ENCODE data around the gene ATG9B.
"Not testable (repeated sequence)": the region's sequence is repeated elsewhere in the genome, so short reads cannot be mapped to it uniquely, and the experiment has no call there.

The ATG9B gene

GRCh38 chr7:151035026-151035717 lies 10.9 kb upstream of the ATG9B start:
- no peak for DNase-seq
- CTCF ChIA-PET = no interaction called here
- H3K9me3 Mint-ChIP-seq = no peaks in the 10 kb centered on the region
- H3K4me1 Mint-ChIP-seq = peaks cover 3% of the 10 kb centered on the region
- H3K36me3 Mint-ChIP-seq = peaks cover 4% of the 10 kb centered on the region
- H3K27ac Mint-ChIP-seq = no peak overlapping the region
- H3K4me3 Mint-ChIP-seq = no peak overlapping the region
- no peaks in the 10 kb centered on the region for H3K27me3 Mint-ChIP-seq

- no peak overlapping the region for H3K27ac Mint-ChIP-seq
- H3K4me3 Mint-ChIP-seq = no peak overlapping the region
- peaks cover 4% of the 10 kb centered on the region for H3K36me3 Mint-ChIP-seq
- H3K9me3 Mint-ChIP-seq = no peaks in the 10 kb centered on the region
- no peaks in the 10 kb centered on the region for H3K27me3 Mint-ChIP-seq
- peaks cover 8% of the 10 kb centered on the region for H3K4me1 Mint-ChIP-seq
- CTCF ChIA-PET = interaction anchor here (2.2 kb wide), 1 partner anchor 16 kb away, joined by 10 read pairs; no protein-coding TSS in a partner anchor
- no peak for DNase-seq
These were observed 10.2 kb upstream of the ATG9B start for GRCh38 chr7:151034312-151035025.

GRCh38 chr7:151033864-151034249 lies 9.6 kb upstream of the ATG9B start:
- Mint-ChIP-seq H3K4me1 (peaks cover 11% of the 10 kb centered on the region), H3K36me3 (peaks cover 4% of the 10 kb centered on the region), H3K27me3 (no peaks in the 10 kb centered on the region), H3K27ac (no peak overlapping the region), H3K9me3 (no peaks in the 10 kb centered on the region), H3K4me3 (no peak overlapping the region)
- CTCF ChIA-PET = interaction anchor here (0.9 to 2.2 kb wide), 2 partner anchors 15 to 77 kb away, joined by 3 to 10 read pairs; no protein-coding TSS in a partner anchor
- no peak for DNase-seq

- Mint-ChIP-seq H3K27me3 (no peaks in the 10 kb centered on the region), H3K9me3 (no peaks in the 10 kb centered on the region)
These were observed 8.9 kb upstream of the ATG9B start for GRCh38 chr7:151032936-151033863.

GRCh38 chr7:151031011-151031410 lies 6.7 kb upstream of the ATG9B start:
- peaks cover 9% of the 10 kb centered on the region for H3K27me3 Mint-ChIP-seq
- H3K36me3 Mint-ChIP-seq = peaks cover 7% of the 10 kb centered on the region
- H3K9me3 Mint-ChIP-seq = no peaks in the 10 kb centered on the region
- H3K4me3 Mint-ChIP-seq = no peak overlapping the region
- H3K27ac Mint-ChIP-seq = no peak overlapping the region
- H3K4me1 Mint-ChIP-seq = peaks cover 26% of the 10 kb centered on the region
- no peak for DNase-seq
- CTCF ChIA-PET = no interaction called here

More at GRCh38 chr7:151032936-151033863, 8.9 kb upstream of the ATG9B start:
- no peak for DNase-seq
- peaks cover 7% of the 10 kb centered on the region for H3K36me3 Mint-ChIP-seq
- no peak overlapping the region for H3K4me3 Mint-ChIP-seq
- CTCF ChIA-PET = interaction anchor here (0.9 to 2.2 kb wide), 5 partner anchors 9 to 78 kb away, joined by 3 to 10 read pairs (median 3); no protein-coding TSS in a partner anchor
- H3K4me1 Mint-ChIP-seq = peaks cover 14% of the 10 kb centered on the region
- H3K27ac Mint-ChIP-seq = no peak overlapping the region

GRCh38 chr7:151028948-151029501 lies 4.7 kb upstream of the ATG9B start:
- H3K27me3 Mint-ChIP-seq = peaks cover 22% of the 10 kb centered on the region
- peak overlapping the region; percentile 93 for H3K4me3 Mint-ChIP-seq
- CTCF ChIA-PET = interaction anchor here (0.6 to 2.5 kb wide), 8 partner anchors 10 to 275 kb away, joined by 3 to 9 read pairs (median 5); no protein-coding TSS in a partner anchor
- H3K9me3 Mint-ChIP-seq = no peaks in the 10 kb centered on the region
- DNase-seq = no peak
- peaks cover 26% of the 10 kb centered on the region for H3K4me1 Mint-ChIP-seq
- peaks cover 4% of the 10 kb centered on the region for H3K36me3 Mint-ChIP-seq
- peak overlapping the region; percentile 91 for H3K27ac Mint-ChIP-seq

GRCh38 chr7:151028131-151028947 lies 4.0 kb upstream of the ATG9B start, which contains the start of gene ABCB8:
TSS of gene ABCB8 (plus strand) at chr7:151028450. CDS start at chr7:151028516, 66 bp downstream.
- CTCF ChIA-PET = interaction anchor here (0.6 to 2.5 kb wide), 11 partner anchors 9 to 276 kb away, joined by 3 to 9 read pairs (median 3); no protein-coding TSS in a partner anchor
- Mint-ChIP-seq H3K27me3 (peaks cover 28% of the 10 kb centered on the region), H3K9me3 (no peaks in the 10 kb centered on the region), H3K36me3 (peaks cover 4% of the 10 kb centered on the region), H3K4me1 (peaks cover 26% of the 10 kb centered on the region), H3K27ac (peak within 1 kb of the TSS; percentile 91), H3K4me3 (peak within 1 kb of the TSS; percentile 93)
- DNase-seq = peak; percentile 99

- peak overlapping the region; percentile 91 for H3K27ac Mint-ChIP-seq
- CTCF ChIA-PET = interaction anchor here (1.3 to 2.5 kb wide), 5 partner anchors 9 to 129 kb away, joined by 3 to 9 read pairs (median 6); no protein-coding TSS in a partner anchor
- DNase-seq, H3K9me3 Mint-ChIP-seq, H3K36me3 Mint-ChIP-seq: not testable (repeated sequence)
- peaks cover 35% of the 10 kb centered on the region for H3K27me3 Mint-ChIP-seq
- peak overlapping the region; percentile 93 for H3K4me3 Mint-ChIP-seq
- H3K4me1 Mint-ChIP-seq = peaks cover 26% of the 10 kb centered on the region
These were observed 3.4 kb upstream of the ATG9B start for GRCh38 chr7:151027728-151028130.

GRCh38 chr7:151026771-151027727 lies 2.8 kb upstream of the ATG9B start:
- H3K4me1 Mint-ChIP-seq = peaks cover 26% of the 10 kb centered on the region
- not testable (repeated sequence) for H3K9me3 Mint-ChIP-seq, H3K36me3 Mint-ChIP-seq, DNase-seq
- peak overlapping the region; percentile 91 for H3K27ac Mint-ChIP-seq
- H3K4me3 Mint-ChIP-seq = peak overlapping the region; percentile 93
- CTCF ChIA-PET = interaction anchor here (1.9 to 2.5 kb wide), 2 partner anchors 17 to 64 kb away, joined by 6 to 8 read pairs; no protein-coding TSS in a partner anchor
- peaks cover 35% of the 10 kb centered on the region for H3K27me3 Mint-ChIP-seq

GRCh38 chr7:151025924-151026671 lies 1.8 kb upstream of the ATG9B start:
- CTCF ChIA-PET = no interaction called here
- H3K27me3 Mint-ChIP-seq = peaks cover 45% of the 10 kb centered on the region
- H3K27ac Mint-ChIP-seq = no peak overlapping the region
- H3K4me3 Mint-ChIP-seq = no peak overlapping the region
- H3K9me3 Mint-ChIP-seq = no peaks in the 10 kb centered on the region
- H3K36me3 Mint-ChIP-seq = peaks cover 4% of the 10 kb centered on the region
- no peak for DNase-seq
- peaks cover 26% of the 10 kb centered on the region for H3K4me1 Mint-ChIP-seq

- H3K36me3 Mint-ChIP-seq = peaks cover 1% of the 10 kb centered on the region
- H3K27me3 Mint-ChIP-seq = peaks cover 74% of the 10 kb centered on the region
- peaks cover 31% of the 10 kb centered on the region for H3K4me1 Mint-ChIP-seq
- no peak overlapping the region for H3K4me3 Mint-ChIP-seq
- no peaks in the 10 kb centered on the region for H3K9me3 Mint-ChIP-seq
- CTCF ChIA-PET = no interaction called here
- DNase-seq = no peak
- H3K27ac Mint-ChIP-seq = no peak overlapping the region
These were observed 1.1 kb downstream of the ATG9B start for GRCh38 chr7:151023232-151023631.

Measured in activated naive CD4-positive, alpha-beta T cell treated with anti-CD3 and anti-CD28 coated beads, Interleukin-2, amount 10 ng/mL, durations not matched to agents 7 days and 5 days (primary cell).